Fibroblast of lung (primary cell): ENCODE measurements around the gene CNTN1. TPM values are rescaled to one million over a fixed set of nuclear protein-coding genes. Genes with fewer than 3 reads are reported as not detected.

Experiments
- DNase-seq, 2 donors: peaks; one replicate each; pipeline versions ENCODE4 v3.0.0 to v3.0.0-alpha.2; 2010; ENCODE audit warnings: low read depth in 2 of 2
- H2AFZ ChIP-seq: 2 replicates; pipeline ENCODE4 v1.5.1; 2012; ENCODE audit warnings: low read length, control low read depth, inconsistent platforms
- H3K27ac ChIP-seq: 2 replicates; pipeline ENCODE4 v1.5.1; 2011; ENCODE audit warnings: low read length, control low read depth; ENCODE audit not compliant: insufficient read depth
- H3K27me3 ChIP-seq: 2 replicates; pipeline ENCODE4 v1.5.1; 2011; ENCODE audit warnings: mild to moderate bottlenecking, low read length; ENCODE audit not compliant: control insufficient read depth, insufficient read depth
- H3K36me3 ChIP-seq: 2 replicates; pipeline ENCODE4 v1.5.1; 2011; ENCODE audit warnings: low read length; ENCODE audit not compliant: control insufficient read depth, insufficient read depth
- H3K4me1 ChIP-seq: 2 replicates; pipeline ENCODE4 v1.5.1; 2011; ENCODE audit warnings: low read length; ENCODE audit not compliant: control insufficient read depth, insufficient read depth; ENCODE audit errors: extremely low read depth
- H3K4me2 ChIP-seq: 2 replicates; pipeline ENCODE4 v1.5.1; 2011; ENCODE audit warnings: low read length, control low read depth; ENCODE audit not compliant: insufficient read depth; ENCODE audit errors: extremely low read depth
- H3K4me3 ChIP-seq, 4 experiments: fragments of 200-600 bp in 1 of 4; sonication (generic) in 1 of 4; replicated peaks in 1 of 4; 2 replicates each; pipeline ENCODE4 v1.5.1; 2011 to 2016; ENCODE audit warnings: low read length in 4 of 4, low read depth in 3 of 4, mild to moderate bottlenecking in 3 of 4, control low read depth in 2 of 4, inconsistent platforms in 1 of 4, mixed read lengths in 1 of 4; ENCODE audit not compliant: insufficient read depth in 1 of 4; ENCODE audit errors: control extremely low read depth in 1 of 4
- H3K79me2 ChIP-seq: 2 replicates; pipeline ENCODE4 v1.5.1; 2012; ENCODE audit warnings: mild to moderate bottlenecking, low read length, inconsistent platforms; ENCODE audit not compliant: control insufficient read depth, insufficient read depth
- H3K9ac ChIP-seq: 2 replicates; pipeline ENCODE4 v1.5.1; 2011; ENCODE audit warnings: mild to moderate bottlenecking, low read length, control low read depth; ENCODE audit not compliant: insufficient read depth
- H3K9me3 ChIP-seq: 2 replicates; pipeline ENCODE4 v1.5.1; 2012; ENCODE audit warnings: low read depth, low read length; ENCODE audit not compliant: control insufficient read depth, insufficient read depth
- H4K20me1 ChIP-seq: 2 replicates; pipeline ENCODE4 v1.5.1; 2011; ENCODE audit warnings: low read length; ENCODE audit not compliant: control insufficient read depth, insufficient read depth; ENCODE audit errors: extremely low read depth
- CTCF ChIP-seq, 2 donors: IDR thresholded peaks in 1 of 2; conservative IDR thresholded peaks in 1 of 2; 1 replicate in 1 of 2; 2 replicates in 1 of 2; pipeline ENCODE4 v1.5.1; 2011 to 2012; ENCODE audit warnings: low read length in 2 of 2, control low read depth in 1 of 2, inconsistent platforms in 1 of 2, low read depth in 1 of 2, mild to moderate bottlenecking in 1 of 2
- EZH2 ChIP-seq: IDR thresholded peaks from 2 replicates; pipeline ENCODE4 v1.5.1; 2012; ENCODE audit warnings: low read length, control low read depth, mild to moderate bottlenecking; ENCODE audit errors: missing control alignments
- polyA plus RNA-seq, 2 donors: library from polyadenylated mRNA; depleted of rRNA in 1 of 2; stranded (reverse) in 1 of 2; unstranded in 1 of 2; fragments of >200 nt; gene quantifications; 2 replicates each; pipeline ENCODE4 v1.2.1, GENCODE V29; 2011 to 2012; ENCODE audit warnings: missing spikeins in 1 of 2
- total RNA-seq: library from RNA; depleted of rRNA; stranded (reverse); fragments of >200 nt; gene quantifications from 2 replicates; pipeline ENCODE4 v1.2.1, GENCODE V29; 2014

Gene CNTN1
- total and polyA plus RNA-seq, 2 donors (not counting 1 experiment from before 2014, with no cell fraction given): 0.22 to 0.83 TPM

- Histone ChIP-seq H4K20me1 (no peaks in the 10 kb centered on the region), H3K4me1 (no peaks in the 10 kb centered on the region), H3K27ac (no peak overlapping the region), H3K79me2 (no peaks in the 10 kb centered on the region), H3K4me2 (no peak overlapping the region), H2AFZ (no peak overlapping the region), H3K36me3 (no peaks in the 10 kb centered on the region), H3K4me3 (no peak overlapping the region), H3K27me3 (no peaks in the 10 kb centered on the region), H3K9ac (no peak overlapping the region), H3K9me3 (no peaks in the 10 kb centered on the region)
- no peak for TF ChIP-seq EZH2
- TF ChIP-seq CTCF (conservative IDR thresholded peaks at IDR 0.05 in 1 of 2, IDR thresholded peaks at IDR 0.05 in 1 of 2; ENCODE audit: low read depth in 1 of 2, low read length in 2 of 2): no peak
- DNase-seq: no peak
Measured at GRCh38 chr12:40681148-40681547, 11.1 kb upstream of the CNTN1 start.

GRCh38 chr12:40684986-40685385 lies 7.3 kb upstream of the CNTN1 start:
- Histone ChIP-seq H3K27ac (no peak overlapping the region), H3K4me1 (no peaks in the 10 kb centered on the region), H3K27me3 (no peaks in the 10 kb centered on the region), H3K4me3 (no peak overlapping the region), H3K9me3 (no peaks in the 10 kb centered on the region), H3K36me3 (no peaks in the 10 kb centered on the region), H4K20me1 (no peaks in the 10 kb centered on the region), H3K4me2 (no peak overlapping the region), H2AFZ (no peak overlapping the region), H3K79me2 (no peaks in the 10 kb centered on the region), H3K9ac (no peak overlapping the region)
- no peak for DNase-seq
- no peak for TF ChIP-seq EZH2

GRCh38 chr12:40688085-40688725 lies 4.0 kb upstream of the CNTN1 start:
- no peaks in the 10 kb centered on the region for H3K79me2 ChIP-seq
- no peaks in the 10 kb centered on the region for H3K4me1 ChIP-seq
- TF ChIP-seq EZH2 (no peak), CTCF (conservative IDR thresholded peaks at IDR 0.05 in 1 of 2, IDR thresholded peaks at IDR 0.05 in 1 of 2; ENCODE audit: low read depth in 1 of 2, low read length in 2 of 2) (no peak)
- no peak overlapping the region for H3K4me2 ChIP-seq
- H3K9me3 ChIP-seq: no peaks in the 10 kb centered on the region
- H3K36me3 ChIP-seq: no peaks in the 10 kb centered on the region
- H2AFZ ChIP-seq: no peak overlapping the region
- H3K27ac ChIP-seq: no peak overlapping the region
- no peak for DNase-seq
- no peak overlapping the region for H3K9ac ChIP-seq
- no peaks in the 10 kb centered on the region for H4K20me1 ChIP-seq
- H3K4me3 ChIP-seq: no peak overlapping the region
- no peaks in the 10 kb centered on the region for H3K27me3 ChIP-seq
